Brain pericyte (primary cell): ENCODE data around the gene LRRC28.

Source experiments
- DNase-seq: peaks from one replicate; pipeline ENCODE4 v3.0.0-alpha.2; 2012; ENCODE audit warnings: low read depth, low spot score

LRRC28 gene

DNA sequence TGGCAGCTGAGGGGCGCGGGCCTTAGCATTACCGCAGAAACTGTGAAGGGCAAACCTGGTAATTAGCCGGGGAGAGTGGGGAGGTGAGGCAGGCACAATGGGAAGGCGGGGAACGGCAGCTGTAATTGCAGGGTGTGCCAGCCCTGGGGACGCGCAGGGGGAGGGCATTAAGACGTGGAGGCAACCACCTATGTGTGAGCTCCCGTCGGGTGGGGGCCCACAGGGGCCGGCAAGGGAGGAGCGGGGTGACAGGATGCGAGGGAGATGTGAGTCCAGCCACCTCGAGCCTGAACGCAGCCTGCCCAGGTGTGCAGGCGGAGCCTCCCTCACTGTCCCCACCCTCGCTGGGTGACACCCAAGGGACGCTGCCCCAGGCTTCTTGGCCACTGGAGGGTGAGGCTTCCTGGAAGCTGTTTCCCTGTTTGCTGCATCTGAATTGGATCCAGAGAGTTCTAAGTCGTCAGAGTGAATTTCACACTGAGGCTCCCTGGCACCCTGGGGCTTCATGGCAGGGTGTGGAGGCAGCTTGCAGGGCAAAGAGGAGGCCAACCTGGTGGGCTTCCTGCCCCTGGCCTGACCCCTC lies 183.9 kb downstream of the LRRC28 start:
- DNase-seq = no peak

GRCh38 chr15:99435877-99436541 lies 184.7 kb downstream of the LRRC28 start:
- DNase-seq = no peak

DNA sequence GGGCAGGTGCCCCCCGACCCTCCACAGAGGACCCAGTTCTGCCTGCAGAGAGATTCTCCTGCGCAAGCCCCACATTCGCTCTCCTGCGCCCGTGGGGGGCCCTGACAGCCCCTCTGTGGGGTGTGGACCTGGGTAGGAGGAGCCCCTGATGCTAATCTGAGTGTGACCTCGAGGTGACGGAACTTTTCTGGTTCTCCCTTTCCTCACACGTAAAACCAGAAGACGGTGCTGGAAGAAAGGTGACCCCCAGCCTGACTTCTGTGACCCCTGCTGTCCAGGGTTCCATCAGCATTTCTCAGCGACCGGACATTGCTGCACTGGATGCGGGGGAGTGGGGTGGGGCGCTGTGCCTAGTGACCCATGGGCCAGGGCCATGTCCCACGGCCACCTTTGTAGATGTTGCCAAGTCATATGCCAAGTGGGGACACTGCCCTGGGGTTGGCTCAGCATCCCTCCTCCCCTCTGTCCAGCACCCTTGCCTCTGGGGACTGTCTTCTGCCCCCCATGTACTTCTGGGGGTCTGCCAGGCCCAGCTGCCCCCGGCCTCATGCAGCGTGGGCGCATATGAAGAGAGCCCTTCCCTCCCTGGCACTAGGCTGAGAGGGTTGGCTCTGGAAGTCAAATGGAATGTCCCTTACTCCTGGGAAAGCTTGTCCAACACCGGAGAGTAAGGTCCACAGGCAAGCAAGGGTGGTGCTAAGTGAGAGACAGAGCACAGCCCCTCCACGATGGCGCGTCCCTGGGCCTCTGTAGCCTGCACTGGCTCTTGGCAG lies 185.4 kb downstream of the LRRC28 start:
- no peak for DNase-seq

- no peak for DNase-seq
Measured at GRCh38 chr15:99437315-99438223, 186.3 kb downstream of the LRRC28 start.

- no peak for DNase-seq
Measured at GRCh38 chr15:99438224-99438585, 186.9 kb downstream of the LRRC28 start.

- no peak for DNase-seq
Measured at GRCh38 chr15:99438691-99439523, 187.6 kb downstream of the LRRC28 start.

- no peak for DNase-seq
Measured at GRCh38 chr15:99439524-99439835, 188.2 kb downstream of the LRRC28 start.

DNA sequence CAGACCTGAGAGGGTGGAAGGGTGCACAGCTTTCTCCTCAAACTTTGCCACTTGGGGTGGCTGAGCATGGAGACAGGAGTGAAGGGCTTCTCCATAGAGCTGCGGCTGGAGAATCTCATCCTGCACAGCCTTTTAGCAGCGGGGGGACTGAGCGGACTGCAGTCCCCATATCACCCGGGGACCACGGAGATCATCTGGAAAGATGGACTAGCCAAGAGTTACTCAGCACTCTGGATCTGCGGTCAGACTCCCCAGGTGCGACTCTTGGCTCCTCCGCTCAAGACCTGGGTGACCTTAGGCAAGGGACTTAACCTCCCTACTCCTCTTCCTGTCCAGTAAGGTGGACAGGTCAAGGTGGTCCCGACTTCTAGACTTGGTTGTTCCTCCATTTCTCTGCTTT lies 188.7 kb downstream of the LRRC28 start:
- no peak for DNase-seq
